HG03196 (cell line): ENCODE measurements around the gene CEP57.
"Not testable (repeated sequence)": the region's sequence is repeated elsewhere in the genome, so short reads cannot be mapped to it uniquely, and the experiment has no call there.

Experiments used
- ATAC-seq: cut with Tn5 transposase; IDR thresholded peaks from one replicate; pipeline ENCODE4 v1.9.1; 2021; ENCODE audit not compliant: unreplicated experiment

Gene CEP57

DNA sequence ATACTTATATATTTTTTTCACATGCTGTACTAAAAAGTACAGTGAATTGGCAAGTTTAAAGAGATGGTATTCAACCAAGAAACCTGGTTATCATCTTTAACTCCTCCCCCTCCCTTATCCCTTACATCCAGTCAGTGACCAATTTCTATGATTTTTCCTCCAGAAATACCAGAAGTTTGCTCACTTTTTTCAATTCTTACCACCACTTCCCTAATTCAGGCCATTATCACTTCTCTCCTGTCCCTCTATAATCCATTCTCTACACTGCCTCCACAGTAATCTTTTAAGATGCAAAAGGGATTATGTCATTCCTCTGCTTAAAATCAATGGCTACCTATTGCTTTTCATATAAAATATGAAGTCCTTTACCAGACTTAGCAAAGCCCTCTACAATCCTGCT lies 62.8 kb downstream of the CEP57 start:
- ATAC-seq: no peak

DNA sequence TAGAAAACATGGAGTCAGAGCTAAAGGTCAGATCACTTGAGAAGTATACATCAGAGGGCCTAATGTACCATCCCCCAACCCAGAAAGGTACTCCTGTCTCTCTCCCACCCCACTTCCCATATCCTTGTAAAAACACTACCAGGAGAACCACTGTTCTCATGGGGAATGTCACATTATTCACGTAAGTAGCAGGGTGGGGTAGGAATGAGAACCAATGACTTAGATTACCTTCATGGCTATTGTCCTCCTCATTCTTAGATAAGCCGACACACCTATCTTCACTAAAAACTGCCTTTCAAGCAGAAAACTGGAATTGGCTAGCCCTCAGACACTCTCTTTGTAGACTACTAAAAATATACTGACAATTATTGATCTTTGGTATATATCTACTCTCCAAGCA lies 63.6 kb downstream of the CEP57 start:
- ATAC-seq: no peak

- ATAC-seq: not testable (repeated sequence)
These were observed 64.1 kb downstream of the CEP57 start for GRCh38 chr11:95854362-95854761.

GRCh38 chr11:95860024-95860423 lies 69.7 kb downstream of the CEP57 start:
- not testable (repeated sequence) for ATAC-seq

DNA sequence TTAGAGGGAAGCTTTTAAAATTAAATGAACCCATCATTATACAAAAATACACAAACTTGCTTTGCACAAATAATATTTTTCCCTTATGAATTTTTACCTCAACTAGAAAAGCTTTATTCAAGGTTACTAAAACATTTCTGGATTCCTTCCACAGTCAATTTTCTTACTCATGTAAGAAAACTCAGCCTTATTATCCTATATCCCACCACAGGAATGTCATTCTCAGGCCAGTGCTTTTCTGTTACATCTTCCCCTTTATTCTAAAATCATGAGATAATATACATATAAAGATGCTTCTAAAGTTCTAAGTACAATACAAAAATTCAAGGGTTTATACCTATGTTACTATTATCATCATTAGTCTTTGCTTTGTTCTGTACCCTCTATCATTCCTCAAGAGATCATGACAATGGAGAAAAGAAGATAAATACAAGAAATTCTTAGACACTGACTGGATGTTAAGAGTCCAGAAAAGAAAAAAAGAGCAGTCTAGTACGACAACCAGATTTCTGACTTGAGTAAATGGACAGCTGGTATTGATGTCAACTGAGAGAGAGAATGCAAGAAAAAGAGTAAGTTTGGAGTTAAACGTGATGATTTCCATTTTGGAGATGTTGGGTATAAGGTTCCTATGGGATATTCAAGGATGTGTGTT lies 73.3 kb downstream of the CEP57 start:
- ATAC-seq: no peak

GRCh38 chr11:95867105-95867504 lies 76.8 kb downstream of the CEP57 start:
- ATAC-seq: no peak

DNA sequence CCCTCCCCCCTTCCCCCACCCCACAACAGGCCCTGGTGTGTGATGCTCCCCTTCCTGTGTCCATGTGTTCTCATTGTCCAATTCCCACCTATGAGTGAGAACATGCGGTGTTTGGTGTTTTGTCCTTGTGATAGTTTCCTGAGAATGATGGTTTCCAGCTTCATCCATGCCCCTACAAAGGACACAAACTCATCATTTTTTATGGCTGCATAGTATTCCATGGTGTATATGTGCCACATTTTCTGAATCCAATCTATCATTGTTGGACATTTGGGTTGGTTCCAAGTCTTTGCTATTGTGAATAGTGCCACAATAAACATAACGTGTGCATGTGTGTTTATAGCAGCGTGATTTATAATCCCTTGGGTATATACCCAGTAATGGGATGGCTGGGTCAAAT lies 80.6 kb downstream of the CEP57 start:
- ATAC-seq: not testable (repeated sequence)

DNA sequence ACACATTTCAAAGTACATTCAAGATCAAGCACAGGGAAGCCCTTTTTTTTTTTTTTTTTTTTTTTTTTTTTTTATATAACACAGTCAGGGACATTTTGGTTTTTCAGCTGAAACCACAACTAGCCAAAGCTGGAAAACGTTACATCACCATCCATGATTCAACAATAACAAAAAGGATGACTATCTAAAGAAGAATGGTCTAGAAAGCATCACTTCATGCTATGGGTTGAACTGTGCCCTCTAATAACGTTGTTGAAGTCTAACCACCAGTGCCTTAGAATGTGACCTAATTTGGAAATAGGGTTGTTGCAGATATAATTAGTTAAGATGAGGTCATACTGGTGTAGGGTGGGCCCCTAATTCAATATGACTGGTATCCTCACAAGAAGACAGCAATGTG lies 87.0 kb downstream of the CEP57 start:
- no peak for ATAC-seq
